ENCODE results near the gene PSEN2. TPM values are rescaled to one million over a fixed set of nuclear protein-coding genes. Genes with fewer than 3 reads are reported as not detected.

Gene PSEN2
- total RNA-seq, 3 donors from 2014 or later = 3.6 to 4.9 (median 4.9) TPM

DNA sequence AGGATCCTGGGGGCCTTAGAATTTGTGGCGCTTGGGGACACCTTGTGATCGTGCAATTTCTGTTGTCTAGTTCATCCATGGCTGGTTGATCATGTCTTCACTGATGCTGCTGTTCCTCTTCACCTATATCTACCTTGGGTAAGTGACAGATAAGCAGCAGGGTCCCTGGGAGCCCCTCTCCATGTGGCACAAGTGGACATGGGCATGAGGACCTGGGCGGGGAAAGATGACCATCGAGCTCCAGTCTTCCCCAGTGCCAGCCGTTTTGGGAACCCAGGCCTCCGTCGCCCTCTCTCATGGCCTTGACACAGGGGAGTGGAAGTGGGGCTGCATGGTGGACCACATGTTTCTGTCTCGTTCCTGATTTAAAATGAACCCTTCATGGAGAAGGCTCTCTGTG, 17.6 kb downstream of the PSEN2 start:
- DNase-seq = no peak
- no peak overlapping the region for H3K4me3 Mint-ChIP-seq
- H3K4me1 Mint-ChIP-seq (ENCODE audit: low read depth) = peaks cover 34% of the 10 kb centered on the region
- ATAC-seq = no peak
- H3K27me3 Mint-ChIP-seq (ENCODE audit: low read depth) = no peaks in the 10 kb centered on the region
- H3K9me3 Mint-ChIP-seq = no peaks in the 10 kb centered on the region
- H3K36me3 Mint-ChIP-seq (ENCODE audit: insufficient read depth) = peaks cover 7% of the 10 kb centered on the region

DNA sequence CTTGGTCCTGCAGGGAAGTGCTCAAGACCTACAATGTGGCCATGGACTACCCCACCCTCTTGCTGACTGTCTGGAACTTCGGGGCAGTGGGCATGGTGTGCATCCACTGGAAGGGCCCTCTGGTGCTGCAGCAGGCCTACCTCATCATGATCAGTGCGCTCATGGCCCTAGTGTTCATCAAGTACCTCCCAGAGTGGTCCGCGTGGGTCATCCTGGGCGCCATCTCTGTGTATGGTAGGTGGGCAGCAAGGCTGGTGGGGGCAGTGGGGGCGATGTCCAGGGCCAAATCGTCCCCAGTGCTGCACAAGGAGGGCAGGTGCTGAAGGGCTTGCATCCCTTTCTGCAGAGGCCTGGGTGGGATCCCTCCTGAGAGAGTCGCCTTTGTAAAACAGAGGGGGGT, 18.4 kb downstream of the PSEN2 start:
- H3K36me3 Mint-ChIP-seq (ENCODE audit: insufficient read depth) = peaks cover 7% of the 10 kb centered on the region
- H3K27me3 Mint-ChIP-seq (ENCODE audit: low read depth) = no peaks in the 10 kb centered on the region
- DNase-seq (no peak), ATAC-seq (no peak)
- no peaks in the 10 kb centered on the region for H3K9me3 Mint-ChIP-seq
- no peak overlapping the region for H3K4me3 Mint-ChIP-seq
- H3K4me1 Mint-ChIP-seq (ENCODE audit: low read depth) = peaks cover 27% of the 10 kb centered on the region

DNA sequence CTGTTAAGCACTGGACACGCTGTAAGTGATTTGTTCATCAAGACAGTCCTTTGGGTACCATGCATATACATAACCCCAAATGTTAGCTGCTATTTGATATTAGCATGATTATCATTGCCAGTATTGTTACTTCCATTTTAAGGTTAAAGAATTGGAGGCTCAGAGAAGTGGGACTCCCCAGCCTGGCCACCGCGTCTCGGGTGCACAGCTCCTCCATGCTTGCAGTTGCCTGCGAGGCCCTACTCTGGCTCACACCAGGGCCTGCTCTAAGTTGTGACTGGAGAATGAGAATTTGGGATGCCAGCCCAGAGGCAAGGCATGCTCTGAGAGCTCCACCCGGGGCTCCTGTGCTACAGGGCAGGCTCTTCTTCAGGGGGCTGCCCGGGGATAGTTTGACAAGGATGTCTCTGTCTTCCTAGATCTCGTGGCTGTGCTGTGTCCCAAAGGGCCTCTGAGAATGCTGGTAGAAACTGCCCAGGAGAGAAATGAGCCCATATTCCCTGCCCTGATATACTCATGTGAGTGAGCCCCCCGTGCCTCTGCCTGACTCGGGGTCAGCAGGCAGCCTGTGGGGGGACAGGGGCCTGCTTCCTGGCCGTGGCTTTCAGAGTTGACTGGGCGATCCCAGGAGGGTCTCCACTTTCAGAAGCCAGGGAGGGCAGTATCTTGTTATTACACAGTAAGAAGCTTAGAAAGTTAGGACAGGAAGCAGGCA, 19.4 kb downstream of the PSEN2 start:
- Mint-ChIP-seq H3K9me3 (no peaks in the 10 kb centered on the region), H3K4me3 (no peak overlapping the region), H3K27me3 (ENCODE audit: low read depth) (no peaks in the 10 kb centered on the region), H3K4me1 (ENCODE audit: low read depth) (peaks cover 17% of the 10 kb centered on the region), H3K36me3 (ENCODE audit: insufficient read depth) (peaks cover 7% of the 10 kb centered on the region)
- DNase-seq (no peak), ATAC-seq (no peak)

DNA sequence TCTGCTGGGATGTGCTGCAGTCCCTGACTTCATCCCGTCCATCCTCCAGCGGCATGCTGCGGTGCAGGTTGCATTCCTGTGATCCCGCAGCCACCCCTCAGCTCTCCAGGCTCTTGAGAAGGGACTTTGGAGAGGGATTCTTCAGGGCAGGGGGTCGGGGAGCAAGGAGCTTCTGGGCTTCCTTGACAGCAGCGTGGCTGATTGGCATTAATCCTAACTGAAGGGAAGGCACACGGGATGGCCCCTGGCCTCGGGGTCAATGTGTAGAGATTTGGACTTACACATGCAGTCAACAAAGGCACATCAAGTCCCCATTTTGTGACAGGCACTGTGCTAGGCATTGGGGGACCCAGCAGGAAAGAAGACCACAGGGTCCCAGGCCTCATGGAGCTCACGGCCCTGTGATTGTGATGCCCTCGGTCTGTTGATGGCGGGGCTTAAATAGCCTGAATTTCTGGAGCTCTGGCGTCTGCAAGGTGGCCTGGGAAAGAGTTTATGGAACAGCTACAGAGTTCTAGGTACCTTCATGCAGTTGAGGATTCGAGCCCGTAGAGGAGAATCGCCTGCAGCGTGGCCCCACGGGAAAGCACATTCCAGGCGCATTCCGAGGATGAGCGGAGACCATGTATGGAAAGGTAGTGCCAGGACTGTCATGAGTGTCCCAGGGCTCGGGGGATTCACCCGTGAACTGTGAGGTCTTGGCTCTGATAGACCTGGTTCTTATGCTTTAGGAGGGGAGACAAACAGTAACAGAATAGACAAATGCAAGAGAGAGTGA, 20.1 kb downstream of the PSEN2 start:
- Mint-ChIP-seq H3K9me3 (no peaks in the 10 kb centered on the region), H3K36me3 (ENCODE audit: insufficient read depth) (peaks cover 7% of the 10 kb centered on the region), H3K4me3 (no peak overlapping the region), H3K4me1 (ENCODE audit: low read depth) (peaks cover 10% of the 10 kb centered on the region), H3K27me3 (ENCODE audit: low read depth) (no peaks in the 10 kb centered on the region)
- DNase-seq = no peak
- no peak for ATAC-seq

DNA sequence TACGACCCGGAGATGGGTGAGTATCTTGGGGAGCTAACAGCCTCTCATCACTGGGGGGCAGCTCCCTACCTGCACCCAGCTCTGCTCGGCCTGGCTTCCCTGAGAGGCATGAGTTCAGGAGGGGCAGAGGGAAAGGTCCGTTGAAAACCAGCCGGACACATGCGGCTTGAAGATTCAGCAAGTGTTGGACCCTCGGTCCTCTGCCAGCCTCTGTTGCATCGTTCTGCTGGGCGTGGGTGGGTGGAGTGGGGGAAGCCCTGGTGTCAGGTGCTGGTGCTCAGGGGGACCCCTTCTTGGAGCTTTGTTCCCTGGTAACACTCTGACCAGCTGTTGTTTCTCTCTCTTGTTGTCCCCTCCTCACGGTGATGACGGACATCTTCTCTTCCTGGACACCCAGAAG, 20.9 kb downstream of the PSEN2 start:
- H3K4me3 Mint-ChIP-seq = no peak overlapping the region
- H3K27me3 Mint-ChIP-seq (ENCODE audit: low read depth) = no peaks in the 10 kb centered on the region
- H3K9me3 Mint-ChIP-seq = no peaks in the 10 kb centered on the region
- no peak for DNase-seq
- peaks cover 7% of the 10 kb centered on the region for H3K36me3 Mint-ChIP-seq (ENCODE audit: insufficient read depth)
- peaks cover 2% of the 10 kb centered on the region for H3K4me1 Mint-ChIP-seq (ENCODE audit: low read depth)
- no peak for ATAC-seq

DNA sequence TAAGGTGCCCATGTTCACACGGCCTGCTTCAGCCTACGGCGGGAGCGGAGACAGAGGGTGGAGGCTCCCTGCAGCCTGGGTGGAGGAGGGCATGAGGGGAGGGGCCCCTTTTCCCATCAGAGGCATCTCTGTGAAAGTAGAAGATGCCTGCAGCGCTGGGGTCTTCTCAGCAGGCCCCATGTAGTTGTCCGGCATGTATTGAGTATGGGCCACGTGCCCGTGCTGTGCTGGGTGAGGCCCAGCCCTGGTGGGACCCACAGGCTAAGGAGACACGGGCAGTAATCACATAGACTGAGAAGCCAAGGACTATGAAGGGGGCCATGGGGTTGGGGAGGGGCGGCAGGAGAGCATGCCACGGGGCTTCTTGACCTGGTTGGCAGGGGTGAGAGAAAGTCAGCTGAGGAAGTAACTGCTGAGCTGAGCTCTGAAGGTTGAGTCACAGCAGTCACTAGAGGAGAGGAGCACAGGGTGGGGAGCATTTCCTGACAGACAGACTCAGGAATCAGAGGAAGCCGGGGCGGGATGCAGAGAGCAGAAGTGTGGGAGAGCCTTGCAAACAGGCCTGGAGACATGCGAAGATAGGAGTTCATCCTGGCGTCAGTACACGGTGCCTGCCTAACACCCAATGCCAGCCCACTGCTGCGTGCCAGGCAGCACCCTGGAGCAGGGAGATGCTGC, 21.6 kb downstream of the PSEN2 start:
- DNase-seq = no peak
- ATAC-seq = no peak
- Mint-ChIP-seq H3K4me3 (no peak overlapping the region), H3K36me3 (ENCODE audit: insufficient read depth) (peaks cover 7% of the 10 kb centered on the region), H3K4me1 (ENCODE audit: low read depth) (no peaks in the 10 kb centered on the region), H3K9me3 (no peaks in the 10 kb centered on the region), H3K27me3 (ENCODE audit: low read depth) (no peaks in the 10 kb centered on the region)

DNA sequence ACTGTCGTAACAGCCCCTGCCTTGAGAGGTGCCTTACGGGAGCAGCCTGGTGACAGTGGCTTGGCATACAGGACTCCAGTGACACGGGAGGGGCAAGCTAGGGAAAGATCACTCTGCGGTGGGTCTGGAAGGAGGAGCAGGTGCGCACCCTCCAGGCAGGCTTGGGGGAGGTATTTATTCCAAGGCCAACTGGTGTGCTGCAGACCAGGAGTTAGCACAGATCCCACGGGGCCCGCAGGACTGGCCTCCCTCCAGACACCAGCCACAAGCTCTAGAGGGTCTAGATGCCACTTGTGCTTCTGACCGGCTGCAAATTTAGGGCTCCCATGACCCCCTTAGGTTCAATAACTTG, 22.1 kb downstream of the PSEN2 start:
- H3K4me3 Mint-ChIP-seq = no peak overlapping the region
- no peak for DNase-seq
- H3K4me1 Mint-ChIP-seq (ENCODE audit: low read depth) = no peaks in the 10 kb centered on the region
- H3K36me3 Mint-ChIP-seq (ENCODE audit: insufficient read depth) = peaks cover 11% of the 10 kb centered on the region
- H3K27me3 Mint-ChIP-seq (ENCODE audit: low read depth) = no peaks in the 10 kb centered on the region
- no peaks in the 10 kb centered on the region for H3K9me3 Mint-ChIP-seq
- no peak for ATAC-seq

DNA sequence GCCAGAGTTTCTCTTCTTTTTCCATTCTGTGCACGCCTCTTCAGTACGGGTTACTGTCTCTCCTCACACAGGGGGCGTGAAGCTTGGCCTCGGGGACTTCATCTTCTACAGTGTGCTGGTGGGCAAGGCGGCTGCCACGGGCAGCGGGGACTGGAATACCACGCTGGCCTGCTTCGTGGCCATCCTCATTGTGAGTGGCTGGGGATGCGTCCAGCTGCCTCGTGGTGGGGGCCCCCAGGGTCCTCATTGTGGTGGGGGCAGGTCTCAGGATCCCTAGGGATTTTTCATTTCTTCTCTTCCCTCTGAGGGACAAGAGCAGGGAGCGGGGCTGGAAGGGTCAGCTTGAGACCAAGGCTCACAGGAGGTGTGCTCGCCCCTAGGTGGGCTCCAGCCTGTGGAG, 23.5 kb downstream of the PSEN2 start:
- Mint-ChIP-seq H3K9me3 (no peaks in the 10 kb centered on the region), H3K4me3 (no peak overlapping the region), H3K36me3 (ENCODE audit: insufficient read depth) (peaks cover 8% of the 10 kb centered on the region), H3K4me1 (ENCODE audit: low read depth) (no peaks in the 10 kb centered on the region), H3K27me3 (ENCODE audit: low read depth) (no peaks in the 10 kb centered on the region)
- ATAC-seq (no peak), DNase-seq (no peak)

DNA sequence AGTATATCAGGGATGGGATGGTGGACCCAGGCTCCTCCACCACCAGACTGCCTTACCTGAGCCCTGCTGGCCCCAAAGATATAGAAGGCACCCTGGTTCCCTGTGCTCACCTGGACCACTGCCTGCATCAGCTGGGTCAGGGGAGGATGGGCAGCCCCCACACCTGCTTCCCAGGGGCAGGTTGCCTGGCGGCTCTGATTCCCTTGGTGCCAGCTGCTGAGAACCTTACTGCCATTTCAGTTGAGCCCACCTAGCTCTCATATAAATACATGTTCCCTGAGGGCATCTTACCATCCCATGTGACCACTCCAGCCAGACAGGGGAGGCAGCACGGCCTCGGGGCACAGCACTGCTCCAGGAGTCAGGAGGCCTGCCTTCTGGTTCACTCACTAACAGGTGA, 24.4 kb downstream of the PSEN2 start:
- no peak for ATAC-seq
- Mint-ChIP-seq H3K36me3 (ENCODE audit: insufficient read depth) (peaks cover 12% of the 10 kb centered on the region), H3K9me3 (no peaks in the 10 kb centered on the region), H3K4me3 (no peak overlapping the region), H3K27me3 (ENCODE audit: low read depth) (no peaks in the 10 kb centered on the region), H3K4me1 (ENCODE audit: low read depth) (no peaks in the 10 kb centered on the region)
- DNase-seq = no peak

DNA sequence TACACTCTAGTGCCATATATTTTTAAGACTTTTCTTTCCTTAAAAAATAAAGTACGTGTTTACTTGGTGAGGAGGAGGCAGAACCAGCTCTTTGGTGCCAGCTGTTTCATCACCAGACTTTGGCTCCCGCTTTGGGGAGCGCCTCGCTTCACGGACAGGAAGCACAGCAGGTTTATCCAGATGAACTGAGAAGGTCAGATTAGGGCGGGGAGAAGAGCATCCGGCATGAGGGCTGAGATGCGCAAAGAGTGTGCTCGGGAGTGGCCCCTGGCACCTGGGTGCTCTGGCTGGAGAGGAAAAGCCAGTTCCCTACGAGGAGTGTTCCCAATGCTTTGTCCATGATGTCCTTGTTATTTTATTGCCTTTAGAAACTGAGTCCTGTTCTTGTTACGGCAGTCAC, 25.2 kb downstream of the PSEN2 start:
- ATAC-seq (no peak), DNase-seq (no peak)
- no peaks in the 10 kb centered on the region for H3K27me3 Mint-ChIP-seq (ENCODE audit: low read depth)
- peaks cover 13% of the 10 kb centered on the region for H3K36me3 Mint-ChIP-seq (ENCODE audit: insufficient read depth)
- no peaks in the 10 kb centered on the region for H3K4me1 Mint-ChIP-seq (ENCODE audit: low read depth)
- H3K9me3 Mint-ChIP-seq = no peaks in the 10 kb centered on the region
- H3K4me3 Mint-ChIP-seq = no peak overlapping the region

DNA sequence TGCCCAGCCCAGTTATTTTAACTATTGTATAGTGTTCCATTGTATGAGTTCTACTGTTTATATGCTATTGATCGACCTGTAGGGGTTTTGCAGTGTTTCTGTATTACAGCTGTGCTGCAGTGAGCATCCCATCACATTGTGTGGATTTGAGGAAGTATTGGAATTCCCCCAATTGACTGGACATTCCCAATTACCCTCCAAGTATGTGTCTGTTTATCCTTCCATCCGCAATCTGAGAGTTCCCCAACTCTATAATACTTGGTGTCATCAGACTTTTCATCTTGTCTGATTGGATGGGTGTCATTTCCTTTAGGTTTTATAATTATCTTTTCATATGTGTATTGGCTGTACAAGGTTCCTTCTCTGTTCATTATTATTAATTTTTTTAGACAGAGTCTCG, 27.8 kb downstream of the PSEN2 start:
- H3K9me3 Mint-ChIP-seq = no peaks in the 10 kb centered on the region
- H3K36me3 Mint-ChIP-seq (ENCODE audit: insufficient read depth) = peaks cover 10% of the 10 kb centered on the region
- DNase-seq (no peak), ATAC-seq (no peak)
- no peaks in the 10 kb centered on the region for H3K4me1 Mint-ChIP-seq (ENCODE audit: low read depth)
- no peak overlapping the region for H3K4me3 Mint-ChIP-seq
- no peaks in the 10 kb centered on the region for H3K27me3 Mint-ChIP-seq (ENCODE audit: low read depth)

DNA sequence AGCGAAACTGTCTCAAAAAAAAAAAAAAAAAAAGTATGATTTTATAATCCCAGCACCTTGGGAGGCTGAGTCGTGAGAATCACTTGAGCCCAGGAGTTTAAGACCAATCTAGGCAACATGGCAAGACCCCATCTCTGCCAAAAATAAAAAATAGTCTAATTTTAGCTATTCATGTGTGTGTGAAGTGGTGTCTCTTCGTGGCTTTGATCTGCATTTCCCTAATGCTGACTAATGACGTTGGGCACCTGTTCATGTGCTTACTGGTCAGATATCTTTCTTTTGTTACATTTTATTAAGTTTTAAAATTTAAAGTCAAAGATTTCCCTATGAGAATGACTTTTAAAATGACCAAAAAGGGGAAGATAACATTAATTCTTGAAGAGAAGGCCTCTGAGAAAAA, 31.0 kb downstream of the PSEN2 start:
- no peak overlapping the region for H3K4me3 Mint-ChIP-seq
- no peaks in the 10 kb centered on the region for H3K4me1 Mint-ChIP-seq (ENCODE audit: low read depth)
- DNase-seq = no peak
- no peaks in the 10 kb centered on the region for H3K27me3 Mint-ChIP-seq (ENCODE audit: low read depth)
- peaks cover 10% of the 10 kb centered on the region for H3K36me3 Mint-ChIP-seq (ENCODE audit: insufficient read depth)
- ATAC-seq = no peak
- no peaks in the 10 kb centered on the region for H3K9me3 Mint-ChIP-seq

DNA sequence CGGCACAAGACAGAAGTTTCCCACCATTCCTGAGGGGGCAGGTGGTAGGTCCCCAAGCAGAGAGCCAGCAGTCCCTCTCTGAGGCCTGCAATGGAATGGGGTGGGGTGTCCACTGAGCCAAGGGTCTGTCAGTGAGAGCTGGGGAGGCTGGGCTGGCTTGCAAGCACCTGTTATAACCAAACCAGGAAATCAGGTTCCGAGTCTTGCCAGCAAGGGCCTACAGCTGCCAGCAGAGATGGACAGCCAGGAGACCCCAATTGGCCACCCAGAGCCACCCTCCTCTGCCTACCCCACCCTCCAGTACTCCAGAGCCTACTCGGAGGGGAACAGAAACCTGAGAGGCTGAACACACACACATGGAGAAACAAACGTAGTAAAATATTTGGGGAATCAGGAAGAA, 32.2 kb downstream of the PSEN2 start:
- Mint-ChIP-seq H3K27me3 (ENCODE audit: low read depth) (no peaks in the 10 kb centered on the region), H3K4me1 (ENCODE audit: low read depth) (no peaks in the 10 kb centered on the region), H3K9me3 (no peaks in the 10 kb centered on the region), H3K36me3 (ENCODE audit: insufficient read depth) (peaks cover 6% of the 10 kb centered on the region), H3K4me3 (no peak overlapping the region)
- DNase-seq (no peak), ATAC-seq (no peak)

DNA sequence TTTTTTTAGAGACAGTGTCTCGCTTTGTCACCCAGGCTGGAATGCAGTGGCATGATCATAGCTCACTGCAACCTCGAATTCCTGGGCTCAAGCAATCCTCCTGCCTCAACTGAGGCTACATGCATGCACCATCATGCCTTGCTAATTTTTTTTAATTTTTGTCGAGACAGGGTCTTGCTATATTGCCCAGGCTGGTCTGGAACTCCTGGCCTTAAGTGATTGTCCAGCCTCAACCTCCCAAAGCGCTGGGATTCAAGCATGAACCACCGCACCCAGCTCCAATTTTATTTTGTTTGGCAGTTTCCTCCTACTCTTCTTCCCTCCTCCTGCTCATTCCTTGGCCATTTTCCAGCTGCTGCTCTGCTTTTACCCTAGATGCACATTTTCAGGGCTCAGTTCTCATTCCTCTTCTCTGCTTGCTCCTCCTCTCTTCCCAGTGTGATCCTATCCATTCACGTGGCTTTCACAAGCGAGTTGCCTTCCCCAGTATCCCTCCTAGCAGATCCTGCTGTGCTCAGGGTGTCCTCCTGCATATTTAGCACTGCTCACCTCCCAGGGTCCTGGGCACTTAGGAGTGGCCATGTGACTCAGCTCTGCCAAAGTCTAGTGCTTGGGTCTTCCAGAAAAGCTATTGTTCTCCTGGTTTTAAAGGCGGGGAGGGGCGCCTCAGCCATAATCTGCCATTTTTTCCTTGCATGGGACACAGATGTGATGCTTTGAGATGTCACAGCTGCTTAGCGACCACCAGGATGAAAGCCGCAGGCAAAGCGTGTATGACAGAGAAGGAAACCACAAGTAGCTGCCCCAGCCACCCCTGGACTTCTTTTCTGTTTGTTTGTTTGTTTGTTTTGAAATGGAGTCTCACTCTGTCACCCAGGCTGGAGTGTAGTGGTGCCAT, 33.7 kb downstream of the PSEN2 start:
- DNase-seq (no peak), ATAC-seq (no peak)
- no peaks in the 10 kb centered on the region for H3K9me3 Mint-ChIP-seq
- H3K4me3 Mint-ChIP-seq = no peak overlapping the region
- H3K36me3 Mint-ChIP-seq (ENCODE audit: insufficient read depth) = peaks cover 6% of the 10 kb centered on the region
- H3K27me3 Mint-ChIP-seq (ENCODE audit: low read depth) = no peaks in the 10 kb centered on the region
- no peaks in the 10 kb centered on the region for H3K4me1 Mint-ChIP-seq (ENCODE audit: low read depth)

All from activated T-cell treated with anti-CD3 and anti-CD28 coated beads, Interleukin-2, amount 50 U/mL, for 4 hours (primary cell).